K562 (cell line): ENCODE results near the gene TMEM87A. TPM values are rescaled to one million over a fixed set of nuclear protein-coding genes. Genes with fewer than 3 reads are reported as not detected.
A peak's percentile ranks its signal among the peaks of the same experiment; 100 is the strongest.

Experiments
- ARID4B ChIP-seq: sonication (generic); formaldehyde crosslinking; IDR thresholded peaks from 2 replicates; pipeline ENCODE4 v1.8.0; 2022; ENCODE audit warnings: mild to moderate bottlenecking, missing genetic modification reagents
- ELK1 ChIP-seq: sonication (generic); formaldehyde crosslinking; IDR thresholded peaks from 2 replicates; pipeline ENCODE4 v1.8.1; 2022; ENCODE audit warnings: missing genetic modification reagents
- FOXP1 ChIP-seq: sonication (generic); formaldehyde crosslinking; IDR thresholded peaks from 2 replicates; pipeline ENCODE4 v1.8.0; 2022; ENCODE audit warnings: mild to moderate bottlenecking, missing genetic modification reagents
- HDAC2 ChIP-seq: fragments of 450-650 bp; IDR thresholded peaks from 2 replicates; pipeline ENCODE4 v1.6.1; 2016; ENCODE audit warnings: mild to moderate bottlenecking
- HMBOX1 ChIP-seq: sonication (generic); IDR thresholded peaks from 2 replicates; pipeline ENCODE4 v1.6.1; 2016
- KLF1 ChIP-seq: fragments of 450-650 bp; IDR thresholded peaks from 2 replicates; pipeline ENCODE4 v1.6.1; 2016; ENCODE audit warnings: missing genetic modification characterization, missing compliant biosample characterization
- MBD2 ChIP-seq: sonication (generic); IDR thresholded peaks from 2 replicates; pipeline ENCODE4 v1.6.1; 2016; ENCODE audit warnings: low read depth, borderline replicate concordance
- NFRKB ChIP-seq: fragments of 450-650 bp; IDR thresholded peaks from 2 replicates; pipeline ENCODE4 v1.6.1; 2016; ENCODE audit warnings: low read depth
- PHF20 ChIP-seq: fragments of 450-650 bp; IDR thresholded peaks from 2 replicates; pipeline ENCODE4 v1.6.1; 2018; ENCODE audit not compliant: partially characterized antibody
- PKNOX1 ChIP-seq: fragments of 450-650 bp; IDR thresholded peaks from 2 replicates; pipeline ENCODE4 v1.6.1; 2016
- RBM22 ChIP-seq: fragments of 200-400 bp; formaldehyde crosslinking; IDR thresholded peaks from 2 replicates; pipeline ENCODE4 v1.6.1; 2018; ENCODE audit warnings: low read length, low read depth; ENCODE audit not compliant: poor library complexity, severe bottlenecking
- SOX6 ChIP-seq: fragments of 450-650 bp; IDR thresholded peaks from 2 replicates; pipeline ENCODE4 v1.6.1; 2014; ENCODE audit warnings: mild to moderate bottlenecking
- ZNF316 ChIP-seq: fragments of 450-650 bp; IDR thresholded peaks from 2 replicates; pipeline ENCODE4 v1.6.1; 2016
- ZNF436 ChIP-seq: fragments of 250-450, 450-650 bp; sonication (Bioruptor Pico); formaldehyde crosslinking; IDR thresholded peaks from 2 replicates; pipeline ENCODE4 v1.7.0; 2020; ENCODE audit warnings: mild to moderate bottlenecking
- ZNF79 ChIP-seq: fragments of 250-450 bp; sonication (Bioruptor Pico); IDR thresholded peaks from 2 replicates; pipeline ENCODE4 v1.4.0; 2020; ENCODE audit warnings: low read depth, mild to moderate bottlenecking, moderate library complexity
- polyA plus RNA-seq, 8 experiments: library from polyadenylated mRNA; depleted of rRNA in 4 of 8; stranded (reverse) in 5 of 8; unstranded in 3 of 8; fragments of >200 nt; fragmentation: Nextera tagmentation in 2 of 8; fragmentation: Illumina TruSeq in 1 of 8; extraction: Ambion mirVana in 2 of 8; extraction: Trizol in 1 of 8; gene quantifications; 2 replicates each; pipeline versions ENCODE4 v1.2.1 to v1.2.3, GENCODE V29; 2011 to 2014; ENCODE audit warnings: inconsistent platforms in 1 of 8, missing spikeins in 1 of 8
- total RNA-seq, 7 experiments: library from RNA; depleted of rRNA in 6 of 7; stranded (reverse); fragments of >200 nt in 6 of 7; fragmentation: Illumina TruSeq in 2 of 7; extraction: Trizol in 2 of 7; gene quantifications; 2 replicates each; pipeline versions ENCODE4 v1.2.1 to v1.2.3, GENCODE V29; 2011 to 2021; ENCODE audit warnings: low replicate concordance in 1 of 7
- TF ChIP-seq, protein P1 (sequence below): IDR thresholded peaks from 3 replicates; pipeline ENCODE4 v1.6.1; 2011; ENCODE audit warnings: borderline replicate concordance, mild to moderate bottlenecking; ENCODE audit not compliant: insufficient read length, insufficient read depth
- TF ChIP-seq, protein P2 (sequence below): fragments of 200-800 bp; sonication (Bioruptor generic); IDR thresholded peaks from 2 replicates; pipeline ENCODE4 v1.6.1; 2017; ENCODE audit warnings: missing genetic modification characterization, missing compliant biosample characterization

Gene TMEM87A
- total and polyA plus RNA-seq, 9 of the 15 experiments (the other 6 are each of a cell fraction or from before 2014, with no cell fraction given) = 16.6 to 43.3 (median 29.6) TPM

DNA sequence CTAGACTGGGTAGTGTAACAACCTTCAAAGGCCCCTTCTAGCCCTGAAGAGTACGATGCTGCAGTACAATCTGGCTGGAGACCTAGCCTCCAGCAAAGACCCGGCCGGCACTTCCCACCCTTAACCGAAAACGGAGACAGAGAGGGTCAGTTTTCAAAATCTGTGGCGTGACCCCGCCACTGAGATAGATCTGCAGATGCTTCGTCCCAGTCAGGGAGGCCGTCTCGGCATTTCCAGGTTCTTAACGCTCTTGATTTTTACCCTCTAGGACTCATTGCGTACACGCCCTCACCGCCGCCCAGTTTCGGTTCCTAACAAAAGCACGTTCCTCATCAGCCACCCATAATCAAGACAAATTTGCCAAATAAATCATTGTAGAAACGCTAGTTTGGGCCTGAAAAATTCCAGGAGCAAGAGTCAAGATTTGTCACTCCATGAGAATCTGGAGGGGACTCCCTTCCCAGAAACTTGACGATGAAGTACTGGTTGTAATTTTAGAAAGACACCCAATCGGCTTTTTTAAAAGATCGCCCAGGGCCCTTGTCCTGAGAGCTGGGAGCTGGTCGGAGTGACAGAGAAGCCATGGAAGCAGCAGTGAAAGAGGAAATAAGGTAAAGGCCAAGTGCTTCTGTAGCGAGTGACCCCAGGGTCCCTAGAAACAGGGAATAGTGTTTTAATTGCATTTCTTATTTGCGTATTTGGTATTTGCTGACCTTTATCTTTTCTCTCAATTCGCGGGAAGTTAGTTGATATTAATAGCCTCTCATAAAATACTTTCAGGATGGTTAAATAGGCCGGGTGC is 868 bp upstream of the TMEM87A start (continued):
- 0 out of 2 replicates have a peak, but pooled peaks have one; percentile 6 for TF ChIP-seq MBD2
- TF ChIP-seq SOX6 = peak; percentile 8; the same call in 1 of the 2 replicates
- TF ChIP-seq, protein P1, sequence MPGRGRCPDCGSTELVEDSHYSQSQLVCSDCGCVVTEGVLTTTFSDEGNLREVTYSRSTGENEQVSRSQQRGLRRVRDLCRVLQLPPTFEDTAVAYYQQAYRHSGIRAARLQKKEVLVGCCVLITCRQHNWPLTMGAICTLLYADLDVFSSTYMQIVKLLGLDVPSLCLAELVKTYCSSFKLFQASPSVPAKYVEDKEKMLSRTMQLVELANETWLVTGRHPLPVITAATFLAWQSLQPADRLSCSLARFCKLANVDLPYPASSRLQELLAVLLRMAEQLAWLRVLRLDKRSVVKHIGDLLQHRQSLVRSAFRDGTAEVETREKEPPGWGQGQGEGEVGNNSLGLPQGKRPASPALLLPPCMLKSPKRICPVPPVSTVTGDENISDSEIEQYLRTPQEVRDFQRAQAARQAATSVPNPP = no peak
- TF ChIP-seq ARID4B (CRISPR knock-in tag) = no peak; the same call in 1 of the 2 replicates
- TF ChIP-seq, protein P2, sequence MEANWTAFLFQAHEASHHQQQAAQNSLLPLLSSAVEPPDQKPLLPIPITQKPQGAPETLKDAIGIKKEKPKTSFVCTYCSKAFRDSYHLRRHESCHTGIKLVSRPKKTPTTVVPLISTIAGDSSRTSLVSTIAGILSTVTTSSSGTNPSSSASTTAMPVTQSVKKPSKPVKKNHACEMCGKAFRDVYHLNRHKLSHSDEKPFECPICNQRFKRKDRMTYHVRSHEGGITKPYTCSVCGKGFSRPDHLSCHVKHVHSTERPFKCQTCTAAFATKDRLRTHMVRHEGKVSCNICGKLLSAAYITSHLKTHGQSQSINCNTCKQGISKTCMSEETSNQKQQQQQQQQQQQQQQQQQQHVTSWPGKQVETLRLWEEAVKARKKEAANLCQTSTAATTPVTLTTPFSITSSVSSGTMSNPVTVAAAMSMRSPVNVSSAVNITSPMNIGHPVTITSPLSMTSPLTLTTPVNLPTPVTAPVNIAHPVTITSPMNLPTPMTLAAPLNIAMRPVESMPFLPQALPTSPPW = 0 out of 2 replicates have a peak, but pooled peaks have one; percentile 1
- TF ChIP-seq ELK1 (CRISPR knock-in tag) = no peak
- TF ChIP-seq PKNOX1 = 0 out of 2 replicates have a peak, but pooled peaks have one; percentile 42
- TF ChIP-seq ZNF316 = peak; percentile 62
- no peak for TF ChIP-seq ZNF436
- TF ChIP-seq HDAC2 = 0 out of 2 replicates have a peak, but pooled peaks have one; percentile 52
- no peak for TF ChIP-seq HMBOX1
- no peak for TF ChIP-seq RBM22
- TF ChIP-seq FOXP1 (CRISPR knock-in tag) = 0 out of 2 replicates have a peak, but pooled peaks have one; percentile 1
- TF ChIP-seq KLF1 (tag) = peak; percentile 64
- TF ChIP-seq NFRKB = 0 out of 2 replicates have a peak, but pooled peaks have one; percentile 33
- TF ChIP-seq PHF20 = no peak
- TF ChIP-seq ZNF79 (CRISPR knock-in tag) = no peak
